ENCODE results near the gene HRK.

GRCh38 chr12:116906285-116906684 lies 25.0 kb upstream of the HRK start:
- no peak for TF ChIP-seq CTCF (IDR thresholded peaks at IDR 0.05; ENCODE audit: low read depth, low read length)
- no peak for TF ChIP-seq EZH2phosphoT487 (IDR thresholded peaks at IDR 0.05; ENCODE audit: low read depth)
